GM12872 (cell line): ENCODE measurements around the gene BTBD17.

Experiments used
- CTCF ChIP-seq: IDR thresholded peaks from 3 replicates; pipeline ENCODE4 v1.5.1; 2011; ENCODE audit warnings: low read depth, mild to moderate bottlenecking, low read length, moderate library complexity; ENCODE audit not compliant: insufficient read depth

Gene BTBD17

GRCh38 chr17:74355065-74355464 is 6.6 kb downstream of the BTBD17 start:
- TF ChIP-seq CTCF, result no peak

- no peak for TF ChIP-seq CTCF
Measured at GRCh38 chr17:74354561-74354960, 7.1 kb downstream of the BTBD17 start.

- peak; percentile 98 for TF ChIP-seq CTCF
Measured at GRCh38 chr17:74354123-74354522, 7.5 kb downstream of the BTBD17 start.

GRCh38 chr17:74353446-74354060 is 8.1 kb downstream of the BTBD17 start:
- TF ChIP-seq CTCF, result no peak

- TF ChIP-seq CTCF, result no peak
Measured at GRCh38 chr17:74351552-74352210, 10.0 kb downstream of the BTBD17 start.

- no peak for TF ChIP-seq CTCF
Measured at GRCh38 chr17:74350486-74350885, 11.2 kb downstream of the BTBD17 start.

GRCh38 chr17:74349120-74349519 is 12.5 kb downstream of the BTBD17 start:
- no peak for TF ChIP-seq CTCF

- no peak for TF ChIP-seq CTCF
Measured at GRCh38 chr17:74347646-74348045, 14.0 kb downstream of the BTBD17 start.
